Posterior cingulate gyrus (tissue), 11 donors: ENCODE results near the gene LRSAM1.
A peak's percentile ranks its signal among the peaks of the same experiment; 100 is the strongest.
"Not testable (repeated sequence)": the region's sequence is repeated elsewhere in the genome, so short reads cannot be mapped to it uniquely, and the experiment has no call there.

ENCODE experiments used
- DNase-seq, 10 donors: peaks; one replicate each; pipeline versions ENCODE4 v3.0.0 to v3.0.0-alpha.2; 2020 to 2021; ENCODE audit warnings: mixed read lengths in 3 of 10
- intact Hi-C: fragments of 100-400 bp; cut with DNase I; formaldehyde crosslinking; loops from one replicate; pipeline ENCODE4 v1.15.1; 2023

Gene LRSAM1

GRCh38 chr9:127451858-127452656, 747 bp downstream of the LRSAM1 start:
- intact Hi-C loops, result no loop called here
- peak in 8 of 10 donors; percentile 24 to 91 (median 42) for DNase-seq

GRCh38 chr9:127452691-127453090, 1.4 kb downstream of the LRSAM1 start:
- intact Hi-C loops, result no loop called here
- peak in 2 of 10 donors; percentile 49 to 77 for DNase-seq

- intact Hi-C loops, result no loop called here
- peak in 3 of 10 donors; percentile 22 to 87 (median 86) for DNase-seq
Measured at GRCh38 chr9:127455324-127455992, 4.1 kb downstream of the LRSAM1 start.

GRCh38 chr9:127457191-127457878, 6.0 kb downstream of the LRSAM1 start:
- peak in 1 of 10 donors; percentile 42 for DNase-seq
- intact Hi-C loops, result no loop called here

- peak in 1 of 10 donors; percentile 66 for DNase-seq
- intact Hi-C loops, result no loop called here
Measured at GRCh38 chr9:127458921-127459320, 7.6 kb downstream of the LRSAM1 start.

- intact Hi-C loops, result no loop called here
Measured at GRCh38 chr9:127463382-127463781, 12.1 kb downstream of the LRSAM1 start.

GRCh38 chr9:127463911-127464310, 12.6 kb downstream of the LRSAM1 start:
- no peak for DNase-seq

More at GRCh38 chr9:127463382-127463781, 12.1 kb downstream of the LRSAM1 start:
- no peak for DNase-seq

GRCh38 chr9:127466407-127466917, 15.2 kb downstream of the LRSAM1 start:
- intact Hi-C loops, DNase-seq: not testable (repeated sequence)

More at GRCh38 chr9:127463911-127464310, 12.6 kb downstream of the LRSAM1 start:
- intact Hi-C loops, result no loop called here

GRCh38 chr9:127467621-127468020, 16.3 kb downstream of the LRSAM1 start:
- intact Hi-C loops, result no loop called here
- no peak for DNase-seq

GRCh38 chr9:127470662-127471061, 19.4 kb downstream of the LRSAM1 start:
- no peak for DNase-seq
- intact Hi-C loops, result no loop called here

GRCh38 chr9:127473501-127473900, 22.2 kb downstream of the LRSAM1 start:
- intact Hi-C loops, result no loop called here
- peak in 1 of 10 donors; percentile 46 for DNase-seq

GRCh38 chr9:127473932-127474331, 22.6 kb downstream of the LRSAM1 start:
- intact Hi-C loops, result no loop called here
- no peak for DNase-seq

- intact Hi-C loops, result no loop called here
- DNase-seq, result no peak
Measured at GRCh38 chr9:127474592-127474991, 23.3 kb downstream of the LRSAM1 start.

GRCh38 chr9:127479507-127480081, 28.3 kb downstream of the LRSAM1 start:
- intact Hi-C loops, result no loop called here
- peak in 1 of 10 donors; percentile 52 for DNase-seq

GRCh38 chr9:127482662-127483061, 31.4 kb downstream of the LRSAM1 start:
- intact Hi-C loops, result no loop called here
- DNase-seq, result peak in 1 of 10 donors; percentile 74

GRCh38 chr9:127485995-127486394, 34.7 kb downstream of the LRSAM1 start:
- peak in 2 of 10 donors; percentile 25 to 63 for DNase-seq
- intact Hi-C loops, result no loop called here

- DNase-seq, result peak in 2 of 10 donors; percentile 76 to 77
- intact Hi-C loops, result no loop called here
Measured at GRCh38 chr9:127488946-127489345, 37.6 kb downstream of the LRSAM1 start.

GRCh38 chr9:127489471-127490115, 38.3 kb downstream of the LRSAM1 start:
- intact Hi-C loops, result no loop called here
- peak in 2 of 10 donors; percentile 74 to 78 for DNase-seq

GRCh38 chr9:127490535-127491230, 39.4 kb downstream of the LRSAM1 start:
- DNase-seq, result peak in 1 of 10 donors; percentile 52
- intact Hi-C loops, result no loop called here
